GM12874 (cell line): ENCODE data around the gene ABCA9.
A peak's percentile ranks its signal among the peaks of the same experiment; 100 is the strongest.

Experiments used
- TF ChIP-seq, protein P1 (sequence below): IDR thresholded peaks from 2 replicates; pipeline ENCODE4 v1.5.1; 2011; ENCODE audit warnings: low read depth, mild to moderate bottlenecking, control low read depth, low read length, moderate library complexity; ENCODE audit not compliant: insufficient read depth

The ABCA9 gene

DNA sequence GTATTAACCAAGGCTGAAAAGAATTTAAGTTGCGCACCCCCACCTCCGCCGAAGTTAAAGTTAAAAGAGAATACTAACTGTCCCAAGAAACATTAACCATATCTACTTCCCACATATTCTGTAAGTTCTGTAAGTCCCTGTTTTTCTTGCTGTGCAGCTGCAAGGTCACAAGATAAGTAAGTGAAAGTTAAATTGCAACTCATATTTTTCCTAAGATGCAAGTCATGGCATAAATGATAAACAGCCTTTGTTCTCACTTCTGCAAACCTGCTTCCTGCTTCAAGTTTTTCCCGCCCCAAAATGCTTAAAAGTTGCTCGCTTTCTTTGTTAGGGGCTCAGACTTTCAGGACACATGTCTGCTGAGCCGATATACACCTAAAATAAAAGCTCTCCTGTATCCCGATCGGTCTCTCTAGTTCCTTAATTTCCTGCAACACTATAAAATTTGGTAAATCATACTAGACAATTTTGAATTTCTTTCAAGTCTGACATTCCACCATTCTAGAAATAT is 32.6 kb upstream of the ABCA9 start:
- TF ChIP-seq, protein P1, sequence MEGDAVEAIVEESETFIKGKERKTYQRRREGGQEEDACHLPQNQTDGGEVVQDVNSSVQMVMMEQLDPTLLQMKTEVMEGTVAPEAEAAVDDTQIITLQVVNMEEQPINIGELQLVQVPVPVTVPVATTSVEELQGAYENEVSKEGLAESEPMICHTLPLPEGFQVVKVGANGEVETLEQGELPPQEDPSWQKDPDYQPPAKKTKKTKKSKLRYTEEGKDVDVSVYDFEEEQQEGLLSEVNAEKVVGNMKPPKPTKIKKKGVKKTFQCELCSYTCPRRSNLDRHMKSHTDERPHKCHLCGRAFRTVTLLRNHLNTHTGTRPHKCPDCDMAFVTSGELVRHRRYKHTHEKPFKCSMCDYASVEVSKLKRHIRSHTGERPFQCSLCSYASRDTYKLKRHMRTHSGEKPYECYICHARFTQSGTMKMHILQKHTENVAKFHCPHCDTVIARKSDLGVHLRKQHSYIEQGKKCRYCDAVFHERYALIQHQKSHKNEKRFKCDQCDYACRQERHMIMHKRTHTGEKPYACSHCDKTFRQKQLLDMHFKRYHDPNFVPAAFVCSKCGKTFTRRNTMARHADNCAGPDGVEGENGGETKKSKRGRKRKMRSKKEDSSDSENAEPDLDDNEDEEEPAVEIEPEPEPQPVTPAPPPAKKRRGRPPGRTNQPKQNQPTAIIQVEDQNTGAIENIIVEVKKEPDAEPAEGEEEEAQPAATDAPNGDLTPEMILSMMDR: no peak

DNA sequence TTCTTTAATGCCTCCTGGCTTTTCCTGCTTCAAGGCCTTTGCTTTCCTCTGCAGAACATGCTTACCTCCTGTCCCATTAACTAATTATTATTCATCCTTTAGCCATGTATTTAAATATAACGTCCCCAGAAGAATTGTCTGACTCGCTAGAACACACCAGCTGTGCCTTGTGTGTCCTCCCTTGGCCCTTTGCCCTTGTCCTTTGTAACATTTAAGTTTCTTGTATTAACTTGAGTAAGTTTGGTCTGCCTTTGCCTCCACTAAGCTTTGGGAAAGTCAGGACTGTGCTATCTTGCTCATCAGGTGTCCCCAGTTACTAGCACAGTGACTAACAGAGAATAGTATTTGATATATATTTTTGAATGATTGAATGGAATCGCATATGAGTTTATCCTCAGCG is 29.6 kb upstream of the ABCA9 start:
- TF ChIP-seq, protein P1: no peak

DNA sequence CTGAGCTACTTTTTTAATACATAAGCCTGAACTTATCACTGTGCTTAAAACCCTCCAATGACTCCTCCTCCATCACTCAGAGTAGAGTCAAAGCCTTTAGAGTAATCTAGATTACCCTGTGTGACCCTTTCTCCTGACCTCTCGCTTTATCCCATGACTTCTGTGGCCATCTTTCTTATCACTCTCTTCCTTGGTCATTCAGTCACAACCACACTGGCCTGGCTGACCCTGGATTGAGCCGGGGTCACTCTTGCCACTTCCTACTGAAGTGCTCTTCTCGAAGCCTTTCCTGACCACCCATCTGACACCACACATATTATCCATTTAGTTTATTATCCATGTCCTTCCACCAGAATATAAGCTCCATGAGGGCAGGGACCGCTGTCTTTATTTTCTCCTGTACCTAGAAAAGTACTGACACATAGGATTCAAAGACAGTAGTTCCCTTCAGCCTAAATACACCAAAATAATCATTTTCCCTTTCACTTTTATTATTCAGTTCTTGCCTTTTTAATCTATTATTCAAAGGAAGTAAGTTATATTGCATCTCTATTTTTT is 28.0 kb upstream of the ABCA9 start:
- TF ChIP-seq, protein P1: no peak

DNA sequence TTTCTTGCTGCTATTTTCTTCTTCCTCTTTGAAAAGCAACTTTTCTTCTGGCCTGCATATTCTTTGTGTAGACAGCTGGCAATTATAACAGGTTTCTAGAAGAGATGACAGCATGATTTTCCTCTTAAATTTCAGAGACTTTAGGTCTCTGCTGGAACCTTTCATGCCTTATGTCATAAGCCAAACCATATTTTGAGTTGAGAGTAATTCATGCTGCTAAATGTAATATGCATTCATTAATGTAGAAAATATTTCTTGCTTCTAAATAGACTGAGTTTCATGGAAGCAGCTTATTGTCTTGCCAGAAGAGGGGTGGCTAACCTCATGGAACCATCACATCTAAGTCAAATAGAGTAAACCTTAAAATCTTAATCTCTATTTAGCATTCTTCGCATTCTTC is 25.9 kb upstream of the ABCA9 start:
- TF ChIP-seq, protein P1: no peak

DNA sequence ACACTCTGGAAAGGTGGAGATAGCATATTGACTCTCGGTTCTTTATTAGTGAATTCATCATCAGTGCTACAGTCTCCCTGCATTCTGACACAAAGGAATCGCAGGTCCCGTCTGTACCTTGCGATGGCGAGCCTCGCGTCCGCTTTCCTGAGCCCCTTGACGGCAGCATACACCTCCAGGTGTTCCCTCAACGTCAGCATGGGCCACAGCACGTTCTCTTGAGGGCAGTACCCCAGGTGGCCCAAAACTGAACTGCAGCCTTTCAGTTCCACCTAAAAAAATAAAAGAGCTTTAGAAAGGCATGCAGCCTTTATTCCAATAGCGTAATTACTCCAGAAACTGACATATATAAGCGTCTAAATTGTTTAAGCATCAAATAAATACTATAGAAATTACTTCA is 24.2 kb upstream of the ABCA9 start:
- TF ChIP-seq, protein P1: peak; percentile 17; the same call in 1 of the 2 replicates

DNA sequence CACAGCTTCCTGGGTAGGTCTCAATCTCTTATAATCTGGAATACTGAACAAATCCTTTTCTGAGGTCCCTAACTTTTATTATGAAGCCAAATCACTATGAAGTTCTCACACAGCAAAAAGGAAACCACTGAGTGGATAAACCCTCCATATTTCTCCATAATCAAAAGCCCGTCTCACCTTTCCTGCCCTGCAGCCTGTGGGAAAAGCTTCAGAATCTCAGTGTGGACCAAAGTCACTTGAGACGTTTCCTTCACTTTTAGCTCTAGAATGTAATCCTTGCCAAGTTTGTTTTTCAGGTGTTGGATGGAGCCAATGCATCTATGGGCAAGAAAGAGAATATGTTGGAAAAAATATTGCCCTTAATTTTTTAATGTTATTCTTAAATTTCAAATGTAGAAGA is 22.0 kb upstream of the ABCA9 start:
- TF ChIP-seq, protein P1: no peak

DNA sequence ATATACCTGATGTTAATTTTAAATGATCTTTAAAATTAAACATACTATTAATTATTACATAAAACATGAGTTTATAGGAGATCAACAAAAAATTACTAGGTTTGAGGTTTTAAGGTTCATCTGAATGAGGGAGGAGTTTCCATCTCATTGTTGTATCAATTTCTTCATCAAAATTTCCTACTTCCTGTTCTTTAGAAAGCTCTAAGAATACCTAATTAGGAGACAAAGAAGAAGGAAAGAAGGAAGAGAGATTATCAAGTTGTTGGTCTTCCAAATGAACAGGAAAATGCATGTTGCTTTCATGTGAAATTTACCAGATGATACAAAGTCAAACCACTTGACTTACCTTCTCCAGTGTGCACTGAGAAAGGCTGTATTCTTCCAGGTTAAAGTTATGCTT is 18.1 kb upstream of the ABCA9 start:
- TF ChIP-seq, protein P1: no peak
